Colonic mucosa (tissue), 4 donors: ENCODE measurements around the gene HTRA3. TPM values are rescaled to one million over a fixed set of nuclear protein-coding genes. Genes with fewer than 3 reads are reported as not detected.

Source experiments
- DNase-seq: peaks from one replicate; pipeline ENCODE4 v3.0.0-alpha.2; 2020
- H3K27ac ChIP-seq: fragments of 200-600 bp; one replicate; pipeline ENCODE4 v1.8.0; 2021
- H3K27me3 ChIP-seq: fragments of 200-600 bp; one replicate; pipeline ENCODE4 v1.8.0; 2021
- H3K36me3 ChIP-seq: fragments of 200-600 bp; one replicate; pipeline ENCODE4 v1.8.0; 2021
- H3K4me1 ChIP-seq: fragments of 200-600 bp; one replicate; pipeline ENCODE4 v1.8.0; 2021; ENCODE audit warnings: mild to moderate bottlenecking
- H3K4me3 ChIP-seq: fragments of 200-600 bp; one replicate; pipeline ENCODE4 v1.8.0; 2021
- H3K9ac ChIP-seq, 2 donors: one replicate each; pipeline ENCODE4 v1.7.0; 2013; ENCODE audit warnings: control low read depth in 2 of 2, low read depth in 2 of 2, low read length in 2 of 2
- H3K9me3 ChIP-seq: fragments of 200-600 bp; one replicate; pipeline ENCODE4 v1.8.0; 2021
- CTCF ChIP-seq: fragments of 200-600 bp; IDR thresholded peaks from one replicate; pipeline ENCODE4 v1.8.0; 2022; ENCODE audit warnings: antibody characterized with exemption, mild to moderate bottlenecking
- intact Hi-C: fragments of 100-400 bp; cut with DNase I; formaldehyde crosslinking; loops from one replicate; pipeline ENCODE4 v1.14.1; 2022
- total RNA-seq, 2 donors: library from RNA; stranded (reverse); fragmentation: NEBNext Ultra II Directional in 1 of 2; extraction: Animal tissue kit (Norgen Biotek cat#: 25700) in 1 of 2; gene quantifications; one replicate each; pipeline ENCODE4 v1.2.1, GENCODE V29; 2021
- donor health status: healthy.
- donor health status: DM: no; HTN: no; CAD: no.
- donor health status: DM: no; HTN: no; CAD: no.

The HTRA3 gene
- total RNA-seq, 2 donors from 2014 or later, result 1.3 to 5.0 TPM

- no peaks in the 10 kb centered on the region for H3K4me1 ChIP-seq
- no peaks in the 10 kb centered on the region for H3K36me3 ChIP-seq
- no peak for TF ChIP-seq CTCF
- no peak for DNase-seq
- H3K27ac ChIP-seq, result no peak overlapping the region
- no peaks in the 10 kb centered on the region for H3K9me3 ChIP-seq
- intact Hi-C loops, result no loop called here
- no peak overlapping the region for H3K9ac ChIP-seq
- no peaks in the 10 kb centered on the region for H3K27me3 ChIP-seq
- no peak overlapping the region for H3K4me3 ChIP-seq
Observed at GRCh38 chr4:8355864-8356565, 86.5 kb downstream of the HTRA3 start.

Other genes starting within 250 kb of the HTRA3 start
- gene ABLIM2, start 110.9 kb upstream of the HTRA3 start, total RNA-seq, result 10 to 100 TPM; 11.1 to 11.5 TPM
- 10 to 100 TPM; 10.8 to 22.5 TPM for gene SH3TC1, start 70.5 kb upstream of the HTRA3 start, total RNA-seq
- 10 to 100 TPM; 19.9 to 26.1 TPM for gene ACOX3, start 171.0 kb downstream of the HTRA3 start, total RNA-seq
- 10 to 100 TPM; 10.3 to 15.6 TPM for gene TRMT44, start 171.0 kb downstream of the HTRA3 start, total RNA-seq